HEK293 (cell line): ENCODE measurements around the gene ZNF236.

ENCODE experiments used
- CTCF ChIA-PET: fragments of 350-600 bp; formaldehyde crosslinking; extraction: SDS; loops from one replicate; lab custom pipeline; 2021; ENCODE audit warnings: antibody characterized with exemption; lab: Yijun Ruan, JAX
- POLR2A ChIA-PET: fragments of 300-600 bp; formaldehyde crosslinking; extraction: SDS; loops from one replicate; lab custom pipeline; 2020; ENCODE audit warnings: antibody characterized with exemption, inconsistent platforms; lab: Yijun Ruan, JAX
- H3K27ac ChIP-seq: fragments of 200-500 bp; sonication (Bioruptor generic); 2 replicates; pipeline ENCODE4 v1.5.1; 2014; ENCODE audit warnings: low read depth, low read length, control low read depth, inconsistent platforms; ENCODE audit errors: extremely low read depth
- H3K36me3 ChIP-seq, 2 experiments: fragments of 200-500 bp in 1 of 2; sonication (Bioruptor generic) in 1 of 2; 1 replicate in 1 of 2; 2 replicates in 1 of 2; pipeline ENCODE4 v1.5.1; 2014 to 2017; ENCODE audit warnings: inconsistent platforms in 2 of 2, low read length in 2 of 2; ENCODE audit not compliant: control insufficient read depth in 2 of 2, insufficient read depth in 1 of 2
- H3K4me1 ChIP-seq: fragments of 200-500 bp; sonication (Bioruptor generic); 2 replicates; pipeline ENCODE4 v1.5.1; 2014; ENCODE audit warnings: mild to moderate bottlenecking, low read length, inconsistent platforms; ENCODE audit not compliant: control insufficient read depth, insufficient read depth
- H3K4me3 ChIP-seq: 2 replicates; pipeline ENCODE4 v1.5.1; 2011; ENCODE audit warnings: low read depth, mild to moderate bottlenecking, control low read depth, low read length, moderate library complexity
- H3K9me3 ChIP-seq: fragments of 200-500 bp; sonication (Bioruptor generic); 2 replicates; pipeline ENCODE4 v1.5.1; 2014; ENCODE audit warnings: low read depth, low read length, inconsistent platforms; ENCODE audit not compliant: control insufficient read depth, insufficient read depth
- KLF1 ChIP-seq: fragments of 450-650 bp; formaldehyde crosslinking; IDR thresholded peaks from 2 replicates; pipeline ENCODE4 v1.5.1; 2016; ENCODE audit warnings: missing biosample characterization, missing genetic modification characterization
- KLF10 ChIP-seq: fragments of 450-650 bp; IDR thresholded peaks from 2 replicates; pipeline ENCODE4 v1.5.1; 2018; ENCODE audit warnings: missing biosample characterization, mild to moderate bottlenecking, missing genetic modification characterization
- KLF9 ChIP-seq: fragments of 450-650 bp; formaldehyde crosslinking; IDR thresholded peaks from 2 replicates; pipeline ENCODE4 v1.5.1; 2016; ENCODE audit warnings: missing biosample characterization, missing genetic modification characterization, low read depth
- MYNN ChIP-seq: fragments of 450-650 bp; formaldehyde crosslinking; IDR thresholded peaks from 2 replicates; pipeline ENCODE4 v1.5.1; 2016; ENCODE audit warnings: missing biosample characterization, missing genetic modification characterization, borderline replicate concordance
- MZF1 ChIP-seq: fragments of 450-650 bp; formaldehyde crosslinking; IDR thresholded peaks from 2 replicates; pipeline ENCODE4 v1.5.1; 2017; ENCODE audit warnings: missing biosample characterization, missing genetic modification characterization, borderline replicate concordance
- ZBTB8A ChIP-seq: fragments of 450-650 bp; formaldehyde crosslinking; IDR thresholded peaks from 2 replicates; pipeline ENCODE4 v1.5.1; 2016; ENCODE audit warnings: missing biosample characterization, missing genetic modification characterization
- ZNF16 ChIP-seq: fragments of 450-650 bp; formaldehyde crosslinking; IDR thresholded peaks from 2 replicates; pipeline ENCODE4 v1.5.1; 2016; ENCODE audit warnings: low read depth, missing biosample characterization, missing genetic modification characterization
- ZNF174 ChIP-seq: fragments of 450-650 bp; formaldehyde crosslinking; IDR thresholded peaks from 2 replicates; pipeline ENCODE4 v1.5.0; 2017; ENCODE audit warnings: missing biosample characterization, mild to moderate bottlenecking, missing genetic modification characterization
- ZNF239 ChIP-seq: fragments of 450-650 bp; formaldehyde crosslinking; IDR thresholded peaks from 2 replicates; pipeline ENCODE4 v1.5.1; 2016; ENCODE audit warnings: missing biosample characterization, missing genetic modification characterization
- ZNF530 ChIP-seq: fragments of 450-650 bp; formaldehyde crosslinking; IDR thresholded peaks from 2 replicates; pipeline ENCODE4 v1.5.1; 2016; ENCODE audit warnings: low read depth, missing biosample characterization, missing genetic modification characterization
- ZNF558 ChIP-seq: fragments of 450-650 bp; formaldehyde crosslinking; IDR thresholded peaks from 2 replicates; pipeline ENCODE4 v1.5.1; 2016; ENCODE audit warnings: missing biosample characterization, missing genetic modification characterization
- ZNF677 ChIP-seq: fragments of 450-650 bp; IDR thresholded peaks from 2 replicates; pipeline ENCODE4 v1.5.0; 2018; ENCODE audit warnings: missing biosample characterization, mild to moderate bottlenecking, missing genetic modification characterization, moderate library complexity
- ZSCAN16 ChIP-seq: fragments of 450-650 bp; formaldehyde crosslinking; IDR thresholded peaks from 2 replicates; pipeline ENCODE4 v1.5.1; 2016; ENCODE audit warnings: missing biosample characterization, missing genetic modification characterization
- TF ChIP-seq, protein P1 (sequence below): fragments of 450-650 bp; formaldehyde crosslinking; IDR thresholded peaks from 2 replicates; pipeline ENCODE4 v1.5.1; 2017; ENCODE audit warnings: missing biosample characterization, missing genetic modification characterization
- TF ChIP-seq, protein P2 (sequence below): fragments of 450-650 bp; formaldehyde crosslinking; optimal IDR thresholded peaks from 2 replicates; pipeline ENCODE3; 2016; ENCODE audit warnings: missing biosample characterization, mild to moderate bottlenecking, missing genetic modification characterization
- TF ChIP-seq, protein P3 (sequence below): fragments of 450-650 bp; formaldehyde crosslinking; IDR thresholded peaks from 2 replicates; pipeline ENCODE4 v1.5.1; 2016; ENCODE audit warnings: missing biosample characterization, missing genetic modification characterization
- TF ChIP-seq, protein P4 (sequence below): fragments of 450-650 bp; formaldehyde crosslinking; conservative IDR thresholded peaks from 2 replicates; pipeline ENCODE4 v1.5.1; 2016; ENCODE audit warnings: low read depth, missing biosample characterization, missing genetic modification characterization
- TF ChIP-seq, protein P5 (sequence below): fragments of 450-650 bp; formaldehyde crosslinking; IDR thresholded peaks from 2 replicates; pipeline ENCODE4 v1.5.1; 2016; ENCODE audit warnings: missing biosample characterization, missing genetic modification characterization
- TF ChIP-seq, protein P6 (sequence below): IDR thresholded peaks from 2 replicates; pipeline ENCODE4 v1.6.1; 2011; ENCODE audit warnings: mild to moderate bottlenecking, low read depth, low read length, borderline replicate concordance

ZNF236 gene

DNA sequence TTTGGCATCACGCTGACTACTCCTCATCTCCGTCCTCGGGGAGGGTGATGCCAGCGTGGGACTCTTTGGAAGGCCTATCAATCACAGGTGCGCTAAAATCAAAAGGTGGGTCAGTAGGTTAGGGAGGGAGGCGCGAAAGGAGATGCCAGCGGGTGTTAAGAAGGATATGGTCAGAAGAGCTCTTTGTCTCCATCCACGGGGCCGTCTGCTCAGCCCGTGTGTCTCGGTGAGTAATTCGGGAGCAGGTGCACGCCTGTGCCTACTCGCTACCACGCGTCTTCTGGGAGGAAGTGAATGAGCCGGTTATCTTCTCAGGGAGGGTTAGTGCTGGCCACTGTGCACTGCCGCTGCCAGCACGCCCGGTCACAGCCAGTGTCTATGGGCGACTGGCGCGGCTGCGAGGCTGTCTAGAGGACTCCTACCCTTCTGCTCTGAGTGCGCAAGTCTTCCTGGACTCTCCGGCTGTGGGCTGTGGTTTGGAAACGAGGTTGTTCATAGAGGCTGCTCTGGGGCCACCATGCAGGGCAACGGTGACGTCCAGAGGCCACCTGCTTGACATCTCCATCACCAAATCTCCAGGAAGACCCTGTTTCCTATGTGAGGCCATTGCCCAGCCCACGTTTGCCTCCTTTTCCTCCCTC lies 156.9 kb downstream of the ZNF236 start:
- Histone ChIP-seq H3K9me3 (no peaks in the 10 kb centered on the region), H3K27ac (no peak overlapping the region), H3K4me3 (no peak overlapping the region), H3K4me1 (no peaks in the 10 kb centered on the region), H3K36me3 (no peaks in the 10 kb centered on the region)
- TF ChIP-seq ZNF174 (no peak), KLF1 (tag by site-specific recombination) (no peak), MZF1 (no peak), ZNF677 (tag by site-specific recombination) (no peak), ZSCAN16 (tag by site-specific recombination) (no peak), ZBTB8A (tag by site-specific recombination) (no peak), ZNF239 (no peak), ZNF530 (no peak), ZNF558 (tag by site-specific recombination) (no peak), KLF10 (tag by site-specific recombination) (no peak), MYNN (tag by site-specific recombination) (no peak), ZNF16 (tag by site-specific recombination) (no peak), KLF9 (tag by site-specific recombination) (no peak)
- TF ChIP-seq, protein P1, sequence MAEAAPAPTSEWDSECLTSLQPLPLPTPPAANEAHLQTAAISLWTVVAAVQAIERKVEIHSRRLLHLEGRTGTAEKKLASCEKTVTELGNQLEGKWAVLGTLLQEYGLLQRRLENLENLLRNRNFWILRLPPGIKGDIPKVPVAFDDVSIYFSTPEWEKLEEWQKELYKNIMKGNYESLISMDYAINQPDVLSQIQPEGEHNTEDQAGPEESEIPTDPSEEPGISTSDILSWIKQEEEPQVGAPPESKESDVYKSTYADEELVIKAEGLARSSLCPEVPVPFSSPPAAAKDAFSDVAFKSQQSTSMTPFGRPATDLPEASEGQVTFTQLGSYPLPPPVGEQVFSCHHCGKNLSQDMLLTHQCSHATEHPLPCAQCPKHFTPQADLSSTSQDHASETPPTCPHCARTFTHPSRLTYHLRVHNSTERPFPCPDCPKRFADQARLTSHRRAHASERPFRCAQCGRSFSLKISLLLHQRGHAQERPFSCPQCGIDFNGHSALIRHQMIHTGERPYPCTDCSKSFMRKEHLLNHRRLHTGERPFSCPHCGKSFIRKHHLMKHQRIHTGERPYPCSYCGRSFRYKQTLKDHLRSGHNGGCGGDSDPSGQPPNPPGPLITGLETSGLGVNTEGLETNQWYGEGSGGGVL (tag by site-specific recombination) = no peak
- TF ChIP-seq, protein P2, sequence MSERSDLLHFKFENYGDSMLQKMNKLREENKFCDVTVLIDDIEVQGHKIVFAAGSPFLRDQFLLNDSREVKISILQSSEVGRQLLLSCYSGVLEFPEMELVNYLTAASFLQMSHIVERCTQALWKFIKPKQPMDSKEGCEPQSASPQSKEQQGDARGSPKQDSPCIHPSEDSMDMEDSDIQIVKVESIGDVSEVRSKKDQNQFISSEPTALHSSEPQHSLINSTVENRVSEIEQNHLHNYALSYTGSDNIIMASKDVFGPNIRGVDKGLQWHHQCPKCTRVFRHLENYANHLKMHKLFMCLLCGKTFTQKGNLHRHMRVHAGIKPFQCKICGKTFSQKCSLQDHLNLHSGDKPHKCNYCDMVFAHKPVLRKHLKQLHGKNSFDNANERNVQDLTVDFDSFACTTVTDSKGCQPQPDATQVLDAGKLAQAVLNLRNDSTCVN (tag by site-specific recombination) = no peak
- TF ChIP-seq, protein P3, sequence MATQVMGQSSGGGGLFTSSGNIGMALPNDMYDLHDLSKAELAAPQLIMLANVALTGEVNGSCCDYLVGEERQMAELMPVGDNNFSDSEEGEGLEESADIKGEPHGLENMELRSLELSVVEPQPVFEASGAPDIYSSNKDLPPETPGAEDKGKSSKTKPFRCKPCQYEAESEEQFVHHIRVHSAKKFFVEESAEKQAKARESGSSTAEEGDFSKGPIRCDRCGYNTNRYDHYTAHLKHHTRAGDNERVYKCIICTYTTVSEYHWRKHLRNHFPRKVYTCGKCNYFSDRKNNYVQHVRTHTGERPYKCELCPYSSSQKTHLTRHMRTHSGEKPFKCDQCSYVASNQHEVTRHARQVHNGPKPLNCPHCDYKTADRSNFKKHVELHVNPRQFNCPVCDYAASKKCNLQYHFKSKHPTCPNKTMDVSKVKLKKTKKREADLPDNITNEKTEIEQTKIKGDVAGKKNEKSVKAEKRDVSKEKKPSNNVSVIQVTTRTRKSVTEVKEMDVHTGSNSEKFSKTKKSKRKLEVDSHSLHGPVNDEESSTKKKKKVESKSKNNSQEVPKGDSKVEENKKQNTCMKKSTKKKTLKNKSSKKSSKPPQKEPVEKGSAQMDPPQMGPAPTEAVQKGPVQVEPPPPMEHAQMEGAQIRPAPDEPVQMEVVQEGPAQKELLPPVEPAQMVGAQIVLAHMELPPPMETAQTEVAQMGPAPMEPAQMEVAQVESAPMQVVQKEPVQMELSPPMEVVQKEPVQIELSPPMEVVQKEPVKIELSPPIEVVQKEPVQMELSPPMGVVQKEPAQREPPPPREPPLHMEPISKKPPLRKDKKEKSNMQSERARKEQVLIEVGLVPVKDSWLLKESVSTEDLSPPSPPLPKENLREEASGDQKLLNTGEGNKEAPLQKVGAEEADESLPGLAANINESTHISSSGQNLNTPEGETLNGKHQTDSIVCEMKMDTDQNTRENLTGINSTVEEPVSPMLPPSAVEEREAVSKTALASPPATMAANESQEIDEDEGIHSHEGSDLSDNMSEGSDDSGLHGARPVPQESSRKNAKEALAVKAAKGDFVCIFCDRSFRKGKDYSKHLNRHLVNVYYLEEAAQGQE (tag by site-specific recombination) = no peak
- TF ChIP-seq, protein P4, sequence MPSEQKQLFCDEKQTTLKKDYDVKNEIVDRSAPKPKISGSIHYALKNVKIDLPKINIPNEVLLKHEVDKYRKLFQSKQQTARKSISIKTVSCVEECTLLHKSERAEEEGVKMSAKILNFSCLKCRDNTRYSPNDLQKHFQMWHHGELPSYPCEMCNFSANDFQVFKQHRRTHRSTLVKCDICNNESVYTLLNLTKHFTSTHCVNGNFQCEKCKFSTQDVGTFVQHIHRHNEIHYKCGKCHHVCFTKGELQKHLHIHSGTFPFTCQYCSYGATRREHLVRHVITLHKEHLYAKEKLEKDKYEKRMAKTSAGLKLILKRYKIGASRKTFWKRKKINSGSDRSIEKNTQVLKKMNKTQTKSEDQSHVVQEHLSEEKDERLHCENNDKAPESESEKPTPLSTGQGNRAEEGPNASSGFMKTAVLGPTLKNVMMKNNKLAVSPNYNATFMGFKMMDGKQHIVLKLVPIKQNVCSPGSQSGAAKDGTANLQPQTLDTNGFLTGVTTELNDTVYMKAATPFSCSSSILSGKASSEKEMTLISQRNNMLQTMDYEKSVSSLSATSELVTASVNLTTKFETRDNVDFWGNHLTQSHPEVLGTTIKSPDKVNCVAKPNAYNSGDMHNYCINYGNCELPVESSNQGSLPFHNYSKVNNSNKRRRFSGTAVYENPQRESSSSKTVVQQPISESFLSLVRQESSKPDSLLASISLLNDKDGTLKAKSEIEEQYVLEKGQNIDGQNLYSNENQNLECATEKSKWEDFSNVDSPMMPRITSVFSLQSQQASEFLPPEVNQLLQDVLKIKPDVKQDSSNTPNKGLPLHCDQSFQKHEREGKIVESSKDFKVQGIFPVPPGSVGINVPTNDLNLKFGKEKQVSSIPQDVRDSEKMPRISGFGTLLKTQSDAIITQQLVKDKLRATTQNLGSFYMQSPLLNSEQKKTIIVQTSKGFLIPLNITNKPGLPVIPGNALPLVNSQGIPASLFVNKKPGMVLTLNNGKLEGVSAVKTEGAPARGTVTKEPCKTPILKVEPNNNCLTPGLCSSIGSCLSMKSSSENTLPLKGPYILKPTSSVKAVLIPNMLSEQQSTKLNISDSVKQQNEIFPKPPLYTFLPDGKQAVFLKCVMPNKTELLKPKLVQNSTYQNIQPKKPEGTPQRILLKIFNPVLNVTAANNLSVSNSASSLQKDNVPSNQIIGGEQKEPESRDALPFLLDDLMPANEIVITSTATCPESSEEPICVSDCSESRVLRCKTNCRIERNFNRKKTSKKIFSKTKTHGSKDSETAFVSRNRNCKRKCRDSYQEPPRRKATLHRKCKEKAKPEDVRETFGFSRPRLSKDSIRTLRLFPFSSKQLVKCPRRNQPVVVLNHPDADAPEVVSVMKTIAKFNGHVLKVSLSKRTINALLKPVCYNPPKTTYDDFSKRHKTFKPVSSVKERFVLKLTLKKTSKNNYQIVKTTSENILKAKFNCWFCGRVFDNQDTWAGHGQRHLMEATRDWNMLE = no peak
- TF ChIP-seq, protein P5, sequence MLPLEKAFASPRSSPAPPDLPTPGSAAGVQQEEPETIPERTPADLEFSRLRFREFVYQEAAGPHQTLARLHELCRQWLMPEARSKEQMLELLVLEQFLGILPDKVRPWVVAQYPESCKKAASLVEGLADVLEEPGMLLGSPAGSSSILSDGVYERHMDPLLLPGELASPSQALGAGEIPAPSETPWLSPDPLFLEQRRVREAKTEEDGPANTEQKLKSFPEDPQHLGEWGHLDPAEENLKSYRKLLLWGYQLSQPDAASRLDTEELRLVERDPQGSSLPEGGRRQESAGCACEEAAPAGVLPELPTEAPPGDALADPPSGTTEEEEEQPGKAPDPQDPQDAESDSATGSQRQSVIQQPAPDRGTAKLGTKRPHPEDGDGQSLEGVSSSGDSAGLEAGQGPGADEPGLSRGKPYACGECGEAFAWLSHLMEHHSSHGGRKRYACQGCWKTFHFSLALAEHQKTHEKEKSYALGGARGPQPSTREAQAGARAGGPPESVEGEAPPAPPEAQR (tag by site-specific recombination) = no peak
- TF ChIP-seq, protein P6, sequence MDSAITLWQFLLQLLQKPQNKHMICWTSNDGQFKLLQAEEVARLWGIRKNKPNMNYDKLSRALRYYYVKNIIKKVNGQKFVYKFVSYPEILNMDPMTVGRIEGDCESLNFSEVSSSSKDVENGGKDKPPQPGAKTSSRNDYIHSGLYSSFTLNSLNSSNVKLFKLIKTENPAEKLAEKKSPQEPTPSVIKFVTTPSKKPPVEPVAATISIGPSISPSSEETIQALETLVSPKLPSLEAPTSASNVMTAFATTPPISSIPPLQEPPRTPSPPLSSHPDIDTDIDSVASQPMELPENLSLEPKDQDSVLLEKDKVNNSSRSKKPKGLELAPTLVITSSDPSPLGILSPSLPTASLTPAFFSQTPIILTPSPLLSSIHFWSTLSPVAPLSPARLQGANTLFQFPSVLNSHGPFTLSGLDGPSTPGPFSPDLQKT = no peak
- ChIA-PET POLR2A (no interaction called here), CTCF (no interaction called here)
